Transverse colon (tissue), 4 donors: Measurements from ENCODE around the gene MC1R. TPM values are rescaled to one million over a fixed set of nuclear protein-coding genes. Genes with fewer than 3 reads are reported as not detected.
"Not testable (repeated sequence)": the region's sequence is repeated elsewhere in the genome, so short reads cannot be mapped to it uniquely, and the experiment has no call there.

Source experiments
- DNase-seq: peaks from one replicate; pipeline ENCODE4 v3.0.0-alpha.2; 2019
- H3K27ac ChIP-seq, 4 donors: fragments of 200-600 bp; sonication (generic); 2 replicates each; pipeline ENCODE4 v1.5.1; 2016 to 2018; ENCODE audit warnings: inconsistent platforms in 4 of 4
- H3K27me3 ChIP-seq: fragments of 200-600 bp; sonication (generic); 2 replicates; pipeline ENCODE4 v1.5.1; 2017; ENCODE audit warnings: inconsistent platforms
- H3K36me3 ChIP-seq, 4 donors: fragments of 200-600 bp; sonication (generic); 2 replicates each; pipeline ENCODE4 v1.5.1; 2017 to 2019; ENCODE audit warnings: inconsistent platforms in 4 of 4
- H3K4me1 ChIP-seq, 4 donors: fragments of 200-600 bp; sonication (generic); 2 replicates each; pipeline ENCODE4 v1.5.1; 2017 to 2020; ENCODE audit warnings: inconsistent platforms in 4 of 4
- H3K4me3 ChIP-seq, 4 donors: fragments of 200-600 bp; sonication (generic); 1 replicate in 1 of 4; 2 replicates in 3 of 4; pipeline versions ENCODE4 v1.5.1 to v1.6.1; 2017 to 2019; ENCODE audit warnings: inconsistent platforms in 4 of 4
- H3K9me3 ChIP-seq, 2 donors: fragments of 200-600 bp; sonication (generic); 2 replicates each; pipeline ENCODE4 v1.5.1; 2017 to 2019; ENCODE audit warnings: inconsistent platforms in 2 of 2
- CTCF ChIP-seq, 5 experiments: fragments of 200-600 bp in 3 of 5; fragments of 450-650 bp in 2 of 5; sonication (generic) in 3 of 5; IDR thresholded peaks; 1 replicate in 2 of 5; 2 replicates in 3 of 5; pipeline ENCODE4 v1.5.1; 2016 to 2017; ENCODE audit warnings: antibody characterized with exemption in 5 of 5, inconsistent platforms in 3 of 5, mild to moderate bottlenecking in 2 of 5, moderate library complexity in 1 of 5
- EP300 ChIP-seq: sonication (generic); formaldehyde crosslinking; IDR thresholded peaks from one replicate; pipeline ENCODE4 v1.6.1; 2017; ENCODE audit warnings: antibody characterized with exemption, low read depth
- POLR2A ChIP-seq: fragments of 450-650 bp; IDR thresholded peaks from one replicate; pipeline ENCODE4 v1.6.1; 2016; ENCODE audit warnings: antibody characterized with exemption, mild to moderate bottlenecking, moderate library complexity
- POLR2AphosphoS5 ChIP-seq, 3 donors: sonication (generic); formaldehyde crosslinking; IDR thresholded peaks; one replicate each; pipeline ENCODE4 v1.6.1; 2016; ENCODE audit warnings: antibody characterized with exemption in 3 of 3
- WGBS, 2 donors: methylation state at CpG; one replicate each; pipeline ENCODE4 v1.1.5; 2018; ENCODE audit warnings: low coverage in 1 of 2; 5-methylcytosine and 5-hydroxymethylcytosine counted together
- in situ Hi-C, 4 donors: fragments of 200-750 bp; cut with MboI; loops; one replicate each; pipeline versions ENCODE4 v1.15.0 to v1.15.1; 2017; ENCODE audit warnings: low sequenced_read_pairs in 3 of 4, low pct_ligation_motif_present in 1 of 4, low pct_unique_long_range_greater_than_20kb in 1 of 4
- intact Hi-C: fragments of 100-400 bp; cut with DNase I; formaldehyde crosslinking; loops from one replicate; pipeline ENCODE4 v1.15.1; 2023; ENCODE audit warnings: low total_unique reads
- total RNA-seq, 4 donors: library from RNA; depleted of rRNA; stranded (reverse); fragments of >200 nt; gene quantifications; one replicate each; pipeline ENCODE4 v1.1.0, GENCODE V29; 2016

MC1R gene
- total RNA-seq, 4 donors from 2014 or later = 2.9 to 7.2 (median 6.7) TPM

DNA sequence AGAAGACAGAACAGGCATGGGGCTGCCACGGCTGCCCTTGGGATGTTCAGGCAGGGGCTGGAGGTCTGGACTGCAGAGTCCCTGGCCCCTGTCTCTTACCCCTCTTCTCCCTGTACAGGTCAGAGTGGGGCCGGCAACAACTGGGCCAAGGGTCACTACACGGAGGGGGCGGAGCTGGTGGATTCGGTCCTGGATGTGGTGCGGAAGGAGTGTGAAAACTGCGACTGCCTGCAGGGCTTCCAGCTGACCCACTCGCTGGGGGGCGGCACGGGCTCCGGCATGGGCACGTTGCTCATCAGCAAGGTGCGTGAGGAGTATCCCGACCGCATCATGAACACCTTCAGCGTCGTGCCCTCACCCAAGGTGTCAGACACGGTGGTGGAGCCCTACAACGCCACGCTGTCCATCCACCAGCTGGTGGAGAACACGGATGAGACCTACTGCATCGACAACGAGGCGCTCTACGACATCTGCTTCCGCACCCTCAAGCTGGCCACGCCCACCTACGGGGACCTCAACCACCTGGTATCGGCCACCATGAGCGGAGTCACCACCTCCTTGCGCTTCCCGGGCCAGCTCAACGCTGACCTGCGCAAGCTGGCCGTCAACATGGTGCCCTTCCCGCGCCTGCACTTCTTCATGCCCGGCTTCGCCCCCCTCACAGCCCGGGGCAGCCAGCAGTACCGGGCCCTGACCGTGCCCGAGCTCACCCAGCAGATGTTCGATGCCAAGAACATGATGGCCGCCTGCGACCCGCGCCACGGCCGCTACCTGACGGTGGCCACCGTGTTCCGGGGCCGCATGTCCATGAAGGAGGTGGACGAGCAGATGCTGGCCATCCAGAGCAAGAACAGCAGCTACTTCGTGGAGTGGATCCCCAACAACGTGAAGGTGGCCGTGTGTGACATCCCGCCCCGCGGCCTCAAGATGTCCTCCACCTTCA, 16.2 kb downstream of the MC1R start:
- 93% methylated on average over 61 of the region's 61 CpGs; no CpG with 5 or more reads in 1 of the 2 donors for WGBS, 2 donors
- DNase-seq = no peak
- in situ Hi-C loops (no loop called here), intact Hi-C loops (no loop called here)
- Histone ChIP-seq H3K27ac (no peak overlapping the region), H3K9me3 (no peaks in the 10 kb centered on the region), H3K36me3 (no peaks in the 10 kb centered on the region), H3K4me1 (no peaks in the 10 kb centered on the region), H3K27me3 (peaks cover 2% of the 10 kb centered on the region), H3K4me3 (no peak overlapping the region)
- no peak for TF ChIP-seq POLR2A
- TF ChIP-seq CTCF (IDR thresholded peaks at IDR 0.05) = no peak
- TF ChIP-seq POLR2AphosphoS5 (IDR thresholded peaks at IDR 0.05) = no peak
- TF ChIP-seq EP300 = no peak

GRCh38 chr16:89935620-89936019, 17.0 kb downstream of the MC1R start:
- 85% methylated on average over 27 of the region's 27 CpGs; no CpG with 5 or more reads in 1 of the 2 donors for WGBS, 2 donors
- H3K36me3 ChIP-seq, H3K9me3 ChIP-seq, intact Hi-C loops, in situ Hi-C loops, H3K4me3 ChIP-seq, H3K27me3 ChIP-seq, DNase-seq, H3K4me1 ChIP-seq, H3K27ac ChIP-seq: not testable (repeated sequence)

GRCh38 chr16:89936034-89936433, 17.4 kb downstream of the MC1R start:
- intact Hi-C loops (no loop called here), in situ Hi-C loops (no loop called here)
- no peak for TF ChIP-seq POLR2AphosphoS5 (IDR thresholded peaks at IDR 0.05)
- no peak for TF ChIP-seq EP300
- no peak for TF ChIP-seq POLR2A
- Histone ChIP-seq H3K27ac (no peak overlapping the region), H3K4me3 (no peak overlapping the region), H3K9me3 (no peaks in the 10 kb centered on the region), H3K36me3 (no peaks in the 10 kb centered on the region), H3K4me1 (no peaks in the 10 kb centered on the region), H3K27me3 (no peaks in the 10 kb centered on the region)
- DNase-seq = no peak
- WGBS, 2 donors = 58 to 71% methylated on average over 9 to 13 of the region's 13 CpGs

DNA sequence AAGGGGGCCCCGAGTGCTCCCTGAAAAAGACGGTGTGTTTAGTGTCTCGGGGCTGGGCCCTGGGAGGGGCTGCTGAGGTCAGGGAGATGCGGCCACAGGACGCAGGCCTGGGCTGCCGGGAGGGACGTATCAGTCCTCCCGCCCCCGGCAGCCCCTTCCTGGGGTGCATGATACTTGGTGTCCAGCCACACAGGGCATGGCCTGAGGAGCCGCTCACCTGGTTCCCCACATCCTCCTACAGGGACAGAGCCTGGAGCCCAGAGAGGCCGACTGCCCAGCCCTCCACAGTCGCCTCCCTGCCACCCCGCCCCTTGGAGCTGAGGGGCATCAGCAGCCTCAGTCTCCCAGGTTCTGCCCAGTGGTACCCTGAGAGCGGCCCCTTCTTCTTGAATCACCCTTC, 17.8 kb downstream of the MC1R start:
- in situ Hi-C loops = no loop called here
- intact Hi-C loops = no loop called here
- Histone ChIP-seq H3K9me3 (no peaks in the 10 kb centered on the region), H3K4me3 (no peak overlapping the region), H3K27me3 (no peaks in the 10 kb centered on the region), H3K36me3 (no peaks in the 10 kb centered on the region), H3K4me1 (no peaks in the 10 kb centered on the region), H3K27ac (no peak overlapping the region)
- TF ChIP-seq POLR2A (no peak), POLR2AphosphoS5 (IDR thresholded peaks at IDR 0.05) (no peak), CTCF (IDR thresholded peaks at IDR 0.05) (no peak), EP300 (no peak)
- no peak for DNase-seq
- 93% methylated on average over 14 of the region's 14 CpGs; no CpG with 5 or more reads in 1 of the 2 donors for WGBS, 2 donors

- DNase-seq = no peak
- no peak for TF ChIP-seq EP300
- TF ChIP-seq POLR2AphosphoS5 (IDR thresholded peaks at IDR 0.05) = no peak
- no peak for TF ChIP-seq CTCF (IDR thresholded peaks at IDR 0.05)
- TF ChIP-seq POLR2A = no peak
- Histone ChIP-seq H3K27ac (no peak overlapping the region), H3K36me3 (no peaks in the 10 kb centered on the region), H3K9me3 (no peaks in the 10 kb centered on the region), H3K4me3 (no peak overlapping the region), H3K27me3 (no peaks in the 10 kb centered on the region), H3K4me1 (no peaks in the 10 kb centered on the region)
- in situ Hi-C loops (no loop called here), intact Hi-C loops (no loop called here)
- 90 to 92% methylated on average over 9 to 15 of the region's 20 CpGs for WGBS, 2 donors
Observed at GRCh38 chr16:89936981-89937380, 18.3 kb downstream of the MC1R start.
